ENCODE measurements around the gene PPP4R3B. TPM values are rescaled to one million over a fixed set of nuclear protein-coding genes. Genes with fewer than 3 reads are reported as not detected.

The PPP4R3B gene
- total RNA-seq, 1 experiment from 2014 or later = 97.2 TPM

DNA sequence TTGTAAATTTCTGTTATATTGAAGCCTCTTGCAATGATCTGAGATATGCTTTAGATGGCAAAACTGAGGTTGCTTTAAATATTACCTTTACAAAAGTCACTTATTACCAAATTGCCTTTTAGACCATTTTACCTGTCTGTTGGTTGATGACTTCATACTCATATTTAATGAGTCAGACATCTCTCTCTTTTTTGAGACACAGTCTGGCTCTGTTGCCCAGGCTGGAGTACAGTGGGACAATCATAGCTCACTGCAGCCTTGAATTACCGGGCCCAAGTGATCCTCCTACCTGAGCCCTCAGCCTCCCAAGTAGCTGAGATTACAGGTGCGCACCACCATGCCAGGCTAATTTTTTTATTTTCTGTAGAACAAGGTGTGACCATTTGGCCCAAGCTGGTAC is 11.5 kb upstream of the PPP4R3B start:
- no peak for DNase-seq (ENCODE audit: unreplicated experiment)
- Mint-ChIP-seq H3K27me3 (ENCODE audit: insufficient read depth, unreplicated experiment) (no peaks in the 10 kb centered on the region), H3K9me3 (ENCODE audit: unreplicated experiment) (no peaks in the 10 kb centered on the region), H3K36me3 (ENCODE audit: insufficient read depth, unreplicated experiment) (peaks cover 39% of the 10 kb centered on the region), H3K4me3 (ENCODE audit: unreplicated experiment) (no peak overlapping the region), H3K4me1 (ENCODE audit: insufficient read depth, unreplicated experiment) (peaks cover 6% of the 10 kb centered on the region), H3K27ac (ENCODE audit: low read depth, unreplicated experiment) (no peak overlapping the region)
- no peak for TF ChIP-seq CTCF (IDR thresholded peaks at IDR 0.05; ENCODE audit: unreplicated experiment)
- no TSS peak for BruUV-seq (replicated peaks)
- intact Hi-C loops (cut with micrococcal nuclease) = no loop called here
- CTCF ChIA-PET = interaction anchor here (1.0 kb wide), 1 partner anchor 11 kb away, joined by 3 read pairs; no protein-coding TSS in a partner anchor
- POLR2A ChIA-PET = interaction anchor here (0.6 to 1.8 kb wide), 2 partner anchors 11 to 360 kb away, joined by 3 to 12 read pairs; partner anchors contain the start of gene PPP4R3B

- Mint-ChIP-seq H3K4me1 (ENCODE audit: insufficient read depth, unreplicated experiment) (peaks cover 6% of the 10 kb centered on the region), H3K36me3 (ENCODE audit: insufficient read depth, unreplicated experiment) (peaks cover 29% of the 10 kb centered on the region), H3K9me3 (ENCODE audit: unreplicated experiment) (no peaks in the 10 kb centered on the region), H3K4me3 (ENCODE audit: unreplicated experiment) (no peak overlapping the region), H3K27ac (ENCODE audit: low read depth, unreplicated experiment) (no peak overlapping the region), H3K27me3 (ENCODE audit: insufficient read depth, unreplicated experiment) (no peaks in the 10 kb centered on the region)
- intact Hi-C loops (cut with micrococcal nuclease) = no loop called here
- CTCF ChIA-PET = interaction anchor here (0.6 to 1.0 kb wide), 3 partner anchors 10 to 335 kb away, joined by 3 to 4 read pairs (median 3); no protein-coding TSS in a partner anchor
- BruUV-seq (replicated peaks) = no TSS peak
- DNase-seq (ENCODE audit: unreplicated experiment) = no peak
- POLR2A ChIA-PET = interaction anchor here (2.3 kb wide), 1 partner anchor 10 kb away, joined by 8 read pairs; the partner anchor contains the start of gene PPP4R3B
- no peak for TF ChIP-seq CTCF (IDR thresholded peaks at IDR 0.05; ENCODE audit: unreplicated experiment)
Observed at GRCh38 chr2:55627915-55628314, 10.5 kb upstream of the PPP4R3B start.

GRCh38 chr2:55621802-55622201 is 4.4 kb upstream of the PPP4R3B start:
- peaks cover 5% of the 10 kb centered on the region for H3K36me3 Mint-ChIP-seq (ENCODE audit: insufficient read depth, unreplicated experiment)
- no TSS peak for BruUV-seq (replicated peaks)

More at GRCh38 chr2:55621802-55622201, 4.4 kb upstream of the PPP4R3B start:
- no peak for DNase-seq (ENCODE audit: unreplicated experiment)
- Mint-ChIP-seq H3K4me3 (ENCODE audit: unreplicated experiment) (no peak overlapping the region), H3K27ac (ENCODE audit: low read depth, unreplicated experiment) (no peak overlapping the region), H3K9me3 (ENCODE audit: unreplicated experiment) (no peaks in the 10 kb centered on the region), H3K27me3 (ENCODE audit: insufficient read depth, unreplicated experiment) (no peaks in the 10 kb centered on the region), H3K4me1 (ENCODE audit: insufficient read depth, unreplicated experiment) (peaks cover 11% of the 10 kb centered on the region)
- POLR2A ChIA-PET = interaction anchor here (0.5 to 0.9 kb wide), 2 partner anchors 9 to 28 kb away, joined by 3 to 4 read pairs; no protein-coding TSS in a partner anchor
- CTCF ChIA-PET = interaction anchor here (0.5 to 0.6 kb wide), 2 partner anchors 11 to 116 kb away, joined by 3 to 4 read pairs; no protein-coding TSS in a partner anchor
- no peak for TF ChIP-seq CTCF (IDR thresholded peaks at IDR 0.05; ENCODE audit: unreplicated experiment)
- intact Hi-C loops (cut with micrococcal nuclease) = no loop called here

Measured in MCF 10A (cell line).